ENCODE measurements around the gene DDX25.

- TF ChIP-seq, protein P1, sequence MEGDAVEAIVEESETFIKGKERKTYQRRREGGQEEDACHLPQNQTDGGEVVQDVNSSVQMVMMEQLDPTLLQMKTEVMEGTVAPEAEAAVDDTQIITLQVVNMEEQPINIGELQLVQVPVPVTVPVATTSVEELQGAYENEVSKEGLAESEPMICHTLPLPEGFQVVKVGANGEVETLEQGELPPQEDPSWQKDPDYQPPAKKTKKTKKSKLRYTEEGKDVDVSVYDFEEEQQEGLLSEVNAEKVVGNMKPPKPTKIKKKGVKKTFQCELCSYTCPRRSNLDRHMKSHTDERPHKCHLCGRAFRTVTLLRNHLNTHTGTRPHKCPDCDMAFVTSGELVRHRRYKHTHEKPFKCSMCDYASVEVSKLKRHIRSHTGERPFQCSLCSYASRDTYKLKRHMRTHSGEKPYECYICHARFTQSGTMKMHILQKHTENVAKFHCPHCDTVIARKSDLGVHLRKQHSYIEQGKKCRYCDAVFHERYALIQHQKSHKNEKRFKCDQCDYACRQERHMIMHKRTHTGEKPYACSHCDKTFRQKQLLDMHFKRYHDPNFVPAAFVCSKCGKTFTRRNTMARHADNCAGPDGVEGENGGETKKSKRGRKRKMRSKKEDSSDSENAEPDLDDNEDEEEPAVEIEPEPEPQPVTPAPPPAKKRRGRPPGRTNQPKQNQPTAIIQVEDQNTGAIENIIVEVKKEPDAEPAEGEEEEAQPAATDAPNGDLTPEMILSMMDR (conservative IDR thresholded peaks at IDR 0.05; ENCODE audit: low read depth, low read length) = 0 out of 2 replicates have a peak, but pooled peaks have one; percentile 26
- TF ChIP-seq EZH2 (IDR thresholded peaks at IDR 0.05; ENCODE audit: borderline replicate concordance, low read depth, low read length, poor library complexity, severe bottlenecking) = no peak
These were observed 16.7 kb upstream of the DDX25 start, which contains the start of gene HYLS1 for GRCh38 chr11:125887373-125888324.

All from A673 (cell line).